Mucosa of rectum (tissue), 2 donors: ENCODE data around the gene KCNT2.

Experiments
- H3K27ac ChIP-seq, 2 donors: one replicate each; pipeline ENCODE4 v1.7.0; 2013; ENCODE audit warnings: inconsistent platforms in 2 of 2, low read depth in 2 of 2, low read length in 2 of 2
- H3K27me3 ChIP-seq, 2 donors: one replicate each; pipeline ENCODE4 v1.7.0; 2013; ENCODE audit warnings: low read length in 2 of 2; ENCODE audit not compliant: control insufficient read depth in 2 of 2, insufficient read depth in 2 of 2
- H3K36me3 ChIP-seq, 2 donors: one replicate each; pipeline ENCODE4 v1.7.0; 2013; ENCODE audit warnings: low read length in 2 of 2; ENCODE audit not compliant: control insufficient read depth in 2 of 2, insufficient read depth in 2 of 2
- H3K4me1 ChIP-seq, 2 donors: one replicate each; pipeline ENCODE4 v1.7.0; 2013; ENCODE audit warnings: low read length in 2 of 2, mild to moderate bottlenecking in 1 of 2; ENCODE audit not compliant: control insufficient read depth in 2 of 2, insufficient read depth in 2 of 2
- H3K4me3 ChIP-seq, 2 donors: one replicate each; pipeline ENCODE4 v1.7.0; 2013; ENCODE audit warnings: low read length in 2 of 2
- H3K9ac ChIP-seq, 2 donors: one replicate each; pipeline ENCODE4 v1.7.0; 2013; ENCODE audit warnings: low read length in 2 of 2, low read depth in 1 of 2, mild to moderate bottlenecking in 1 of 2
- H3K9me3 ChIP-seq, 2 donors: one replicate each; pipeline ENCODE4 v1.7.0; 2013; ENCODE audit warnings: low read length in 2 of 2; ENCODE audit not compliant: control insufficient read depth in 2 of 2
- donor health status: healthy.
- donor health status: Normal muscosa, but diverticular disease.

KCNT2 gene

DNA sequence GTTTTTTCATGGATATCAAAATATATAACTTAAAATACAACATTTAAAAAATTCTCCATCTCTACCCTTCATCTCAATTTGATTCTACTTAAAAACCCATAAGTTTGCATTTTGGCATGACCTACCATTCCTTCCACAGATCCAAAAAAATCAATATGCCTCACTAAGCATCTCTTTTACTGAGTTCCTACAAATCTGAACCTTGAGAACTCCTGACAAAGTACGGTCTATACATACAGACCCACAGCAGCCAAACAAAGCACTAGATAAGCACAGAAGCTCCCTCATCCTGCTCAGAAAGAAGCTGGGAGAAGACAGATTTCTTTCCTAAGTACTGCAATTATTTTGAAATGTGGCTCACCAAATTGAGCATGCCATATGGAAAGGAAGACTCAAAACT lies 167.5 kb downstream of the KCNT2 start:
- no peak overlapping the region for H3K27ac ChIP-seq
- H3K36me3 ChIP-seq: no peaks in the 10 kb centered on the region
- H3K4me1 ChIP-seq: no peaks in the 10 kb centered on the region
- no peaks in the 10 kb centered on the region for H3K27me3 ChIP-seq
- no peak overlapping the region for H3K4me3 ChIP-seq
- no peak overlapping the region for H3K9ac ChIP-seq
- H3K9me3 ChIP-seq: no peaks in the 10 kb centered on the region

DNA sequence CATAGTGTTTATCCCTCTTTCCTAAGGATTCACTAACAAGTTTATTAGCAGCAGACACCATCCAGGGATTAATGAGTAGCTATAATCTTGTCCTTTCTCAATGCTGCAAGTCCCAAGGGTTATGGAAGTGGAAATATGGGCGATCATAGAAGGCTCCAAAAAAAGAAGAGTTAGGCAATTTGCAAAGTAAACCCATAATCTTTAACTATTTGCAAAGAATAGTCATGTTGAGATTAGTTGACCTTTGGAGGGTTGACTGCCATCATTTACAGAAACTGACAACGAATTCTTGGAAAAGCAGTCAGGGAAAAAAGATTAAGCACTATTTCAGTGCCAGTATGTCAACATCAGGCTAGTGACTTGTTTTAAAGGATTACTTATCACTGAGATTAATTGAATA lies 169.9 kb downstream of the KCNT2 start:
- H3K9ac ChIP-seq: no peak overlapping the region
- no peak overlapping the region for H3K4me3 ChIP-seq
- H3K27me3 ChIP-seq: no peaks in the 10 kb centered on the region
- no peak overlapping the region for H3K27ac ChIP-seq
- H3K9me3 ChIP-seq: no peaks in the 10 kb centered on the region
- H3K4me1 ChIP-seq: no peaks in the 10 kb centered on the region
- no peaks in the 10 kb centered on the region for H3K36me3 ChIP-seq

DNA sequence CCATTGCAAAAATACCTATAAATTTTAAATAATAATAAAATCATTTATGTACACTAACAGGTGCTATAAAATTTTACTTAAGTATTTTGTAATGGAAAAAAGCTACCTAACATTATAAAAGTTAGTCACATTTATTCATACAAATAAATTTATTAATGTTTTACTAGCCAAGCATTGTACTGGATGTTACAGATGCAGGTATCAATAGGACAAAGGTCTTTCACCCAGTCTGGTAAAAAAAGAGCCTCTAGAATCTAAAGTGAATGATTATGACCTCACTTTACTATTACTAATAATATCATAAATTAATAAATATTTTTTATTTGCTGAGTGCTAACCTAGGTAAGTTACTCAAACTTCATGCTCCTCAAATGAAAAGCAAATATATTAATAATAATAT lies 170.6 kb downstream of the KCNT2 start:
- Histone ChIP-seq H3K4me3 (no peak overlapping the region), H3K4me1 (no peaks in the 10 kb centered on the region), H3K36me3 (no peaks in the 10 kb centered on the region), H3K9me3 (no peaks in the 10 kb centered on the region), H3K9ac (no peak overlapping the region), H3K27me3 (no peaks in the 10 kb centered on the region), H3K27ac (no peak overlapping the region)

DNA sequence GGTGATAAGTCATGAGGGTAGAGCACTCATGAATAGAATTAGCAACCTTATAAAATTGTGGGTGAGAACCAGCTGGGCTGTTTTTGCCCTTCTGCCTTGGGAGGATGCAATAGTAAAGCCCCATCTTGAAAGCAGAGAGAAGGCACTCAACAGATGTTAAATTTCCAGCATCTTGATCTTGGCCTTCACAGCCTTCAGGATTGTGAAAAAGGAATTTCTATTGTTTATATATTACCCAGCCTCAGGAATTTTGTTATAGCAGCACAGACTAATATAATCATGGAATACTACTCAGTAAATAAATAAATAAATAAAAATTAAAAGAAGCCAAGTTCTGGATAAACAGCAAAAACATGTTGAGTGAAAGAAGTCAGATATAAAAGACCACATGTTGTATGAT lies 175.2 kb downstream of the KCNT2 start:
- Histone ChIP-seq H3K9me3 (no peaks in the 10 kb centered on the region), H3K9ac (no peak overlapping the region), H3K36me3 (no peaks in the 10 kb centered on the region)

DNA sequence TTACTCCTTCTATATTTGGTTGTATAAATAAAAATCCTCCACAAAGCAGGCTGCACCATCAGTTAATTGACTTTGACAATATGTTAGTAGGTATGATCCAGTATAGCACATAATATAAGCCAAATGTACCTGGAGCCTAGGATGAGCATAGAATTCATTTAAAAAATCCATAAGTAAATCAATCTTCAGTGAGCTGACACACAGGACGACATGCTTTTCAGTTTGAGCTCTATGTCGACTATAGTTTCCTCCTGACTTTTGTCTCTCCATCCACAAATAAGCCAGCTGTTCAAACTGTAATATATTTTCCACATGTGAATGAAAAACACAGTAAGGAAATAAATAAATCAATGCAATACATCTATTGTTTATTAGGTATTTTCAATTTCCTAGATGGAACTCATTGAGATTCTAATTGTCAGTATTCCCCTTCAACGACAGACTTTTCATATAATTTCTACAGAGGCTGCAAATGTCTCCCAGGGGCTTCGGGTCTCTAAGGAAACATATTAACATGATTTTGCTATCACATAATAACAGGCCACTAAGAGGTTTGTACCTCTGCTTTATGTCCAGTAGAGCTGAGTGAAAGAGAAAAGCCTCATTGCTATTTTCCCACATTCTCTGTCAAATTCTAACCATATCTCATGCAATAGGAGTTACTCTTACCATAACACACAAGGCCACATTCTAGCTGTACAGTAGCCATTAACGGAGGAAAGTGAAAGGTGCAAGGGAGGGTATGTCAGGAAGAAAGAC lies 180.1 kb downstream of the KCNT2 start:
- Histone ChIP-seq H3K27me3 (no peaks in the 10 kb centered on the region), H3K4me3 (no peak overlapping the region), H3K27ac (no peak overlapping the region), H3K4me1 (no peaks in the 10 kb centered on the region), H3K36me3 (no peaks in the 10 kb centered on the region), H3K9ac (no peak overlapping the region), H3K9me3 (no peaks in the 10 kb centered on the region)

More for the DNA sequence above, 175.2 kb downstream of the KCNT2 start:
- no peak overlapping the region for H3K27ac ChIP-seq
- no peaks in the 10 kb centered on the region for H3K4me1 ChIP-seq
- H3K27me3 ChIP-seq: no peaks in the 10 kb centered on the region
- no peak overlapping the region for H3K4me3 ChIP-seq

DNA sequence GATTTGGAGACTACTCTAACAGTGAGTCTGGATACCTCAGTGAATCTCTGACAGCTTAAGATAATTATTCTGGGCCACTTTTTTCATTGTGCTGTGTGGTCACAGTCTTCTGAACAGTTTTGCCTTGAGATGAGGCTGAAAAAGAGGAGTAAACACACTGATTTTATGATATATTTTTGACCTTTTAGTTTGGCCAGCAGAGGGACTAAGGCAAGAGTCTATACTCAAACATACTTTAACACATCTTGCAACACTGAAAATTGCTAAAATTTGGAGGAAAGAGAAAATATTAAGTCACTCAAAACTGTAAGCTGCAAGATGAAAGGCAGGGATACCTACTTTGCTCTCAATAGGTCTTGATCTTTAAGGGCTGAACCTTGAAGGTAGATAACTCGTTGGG lies 182.7 kb downstream of the KCNT2 start:
- Histone ChIP-seq H3K27me3 (no peaks in the 10 kb centered on the region), H3K36me3 (no peaks in the 10 kb centered on the region), H3K4me3 (no peak overlapping the region), H3K4me1 (no peaks in the 10 kb centered on the region), H3K27ac (no peak overlapping the region), H3K9me3 (no peaks in the 10 kb centered on the region), H3K9ac (no peak overlapping the region)

DNA sequence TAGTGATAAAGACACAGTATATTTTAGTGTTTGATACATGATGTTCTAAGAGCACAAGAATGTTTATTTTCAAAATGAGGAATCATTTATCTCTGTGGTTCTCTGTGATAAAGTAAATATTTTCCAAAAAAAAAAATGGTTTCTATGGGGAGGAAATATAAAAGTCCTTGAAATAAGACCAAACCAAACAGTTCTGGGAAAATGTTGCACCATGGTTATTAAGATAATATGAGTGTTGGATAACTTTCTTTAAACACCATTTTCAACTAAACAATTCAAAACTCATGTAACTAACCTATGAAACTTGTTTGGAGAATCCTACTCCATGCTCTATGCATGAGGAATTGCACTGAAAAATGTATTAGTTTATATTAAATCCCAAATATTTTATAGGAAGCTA lies 184.6 kb downstream of the KCNT2 start:
- Histone ChIP-seq H3K9me3 (no peaks in the 10 kb centered on the region), H3K9ac (no peak overlapping the region), H3K36me3 (no peaks in the 10 kb centered on the region), H3K4me3 (no peak overlapping the region), H3K27me3 (no peaks in the 10 kb centered on the region), H3K4me1 (no peaks in the 10 kb centered on the region), H3K27ac (no peak overlapping the region)

DNA sequence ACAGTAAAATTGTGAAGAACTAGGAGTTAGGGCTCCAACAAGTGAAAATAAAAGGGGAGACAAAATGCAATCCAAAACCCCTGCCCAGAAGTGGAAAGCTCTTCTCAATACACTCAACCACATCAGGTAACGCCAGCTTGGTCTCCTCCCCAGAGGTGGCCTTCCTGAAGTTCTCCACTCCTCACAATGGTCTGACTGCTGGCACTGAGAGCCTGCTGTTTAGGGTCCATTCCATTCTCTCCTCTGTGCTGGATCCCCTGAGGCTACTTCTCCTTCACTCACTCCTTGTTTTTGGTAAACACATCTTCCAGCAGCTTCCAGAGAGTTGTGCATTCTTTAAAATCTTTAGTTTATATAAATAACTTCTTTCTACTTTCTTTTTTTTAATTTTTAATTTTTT lies 189.5 kb downstream of the KCNT2 start:
- H3K4me3 ChIP-seq: no peak overlapping the region
- H3K27me3 ChIP-seq: no peaks in the 10 kb centered on the region
- H3K9ac ChIP-seq: no peak overlapping the region
- H3K27ac ChIP-seq: no peak overlapping the region
- H3K36me3 ChIP-seq: no peaks in the 10 kb centered on the region
- no peaks in the 10 kb centered on the region for H3K4me1 ChIP-seq
- H3K9me3 ChIP-seq: no peaks in the 10 kb centered on the region

DNA sequence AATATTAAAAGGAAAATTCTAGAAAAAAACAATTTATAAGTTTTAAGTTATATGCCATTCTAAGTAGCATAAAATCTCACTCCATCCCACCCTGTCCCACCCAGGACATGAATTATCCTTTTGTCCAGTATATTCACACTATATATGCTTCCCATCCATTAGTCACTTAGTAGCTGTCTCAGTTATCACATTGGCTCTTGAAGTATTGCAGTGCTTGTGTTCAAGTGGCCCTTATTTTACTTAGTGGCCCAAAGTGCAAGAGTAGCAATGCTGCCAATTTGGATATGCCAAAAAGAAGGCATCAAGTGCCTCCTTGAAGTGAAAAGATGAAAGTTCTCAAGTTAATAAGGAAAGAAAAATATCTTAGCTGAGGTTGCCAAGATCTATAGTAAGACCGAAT lies 192.3 kb downstream of the KCNT2 start:
- no peaks in the 10 kb centered on the region for H3K36me3 ChIP-seq
- no peaks in the 10 kb centered on the region for H3K27me3 ChIP-seq
- H3K9ac ChIP-seq: no peak overlapping the region
- no peaks in the 10 kb centered on the region for H3K9me3 ChIP-seq
- no peak overlapping the region for H3K4me3 ChIP-seq
- no peaks in the 10 kb centered on the region for H3K4me1 ChIP-seq
- H3K27ac ChIP-seq: no peak overlapping the region

DNA sequence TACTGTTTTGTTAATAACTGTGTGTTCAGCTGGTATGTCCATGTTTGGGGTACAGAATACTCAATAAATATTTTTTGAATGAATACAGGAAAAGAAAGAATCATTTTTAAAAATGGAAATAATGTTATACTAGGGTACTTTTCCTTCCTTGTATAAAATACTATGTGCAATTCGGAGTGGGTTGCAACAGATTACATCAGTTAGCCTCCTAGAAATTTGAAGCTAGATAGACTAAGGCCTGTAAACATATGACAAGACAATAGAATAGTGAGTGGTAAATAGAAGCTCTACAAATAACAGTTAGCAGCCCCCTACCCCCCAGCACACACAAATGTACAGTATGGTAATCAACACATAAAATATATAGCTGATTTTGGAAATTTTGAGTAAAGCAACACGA lies 195.9 kb downstream of the KCNT2 start:
- no peak overlapping the region for H3K27ac ChIP-seq
- no peaks in the 10 kb centered on the region for H3K36me3 ChIP-seq
- no peak overlapping the region for H3K9ac ChIP-seq
- H3K9me3 ChIP-seq: no peaks in the 10 kb centered on the region
- no peak overlapping the region for H3K4me3 ChIP-seq
- H3K27me3 ChIP-seq: no peaks in the 10 kb centered on the region
- peaks cover 0 to 2% of the 10 kb centered on the region in 2 donors for H3K4me1 ChIP-seq

DNA sequence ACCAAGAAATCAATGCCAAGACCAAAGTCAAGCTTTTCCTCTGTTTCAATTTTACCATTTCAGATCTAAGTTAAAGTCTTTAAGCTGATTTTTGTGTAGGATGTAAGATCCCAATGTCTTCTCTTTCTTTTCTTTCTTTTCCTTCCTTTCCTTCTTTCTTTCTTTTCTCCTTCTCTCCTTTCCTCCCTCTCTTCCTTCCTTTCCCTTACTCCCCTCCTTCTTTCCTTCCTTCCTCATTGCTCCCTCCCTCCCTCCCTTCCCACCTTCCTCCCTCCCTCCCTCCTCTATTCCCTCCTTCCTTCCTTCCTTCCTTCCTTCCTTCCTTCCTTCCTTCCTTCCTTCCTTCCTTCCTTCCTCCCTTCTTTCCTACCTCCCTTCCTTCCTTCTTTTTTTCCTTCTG lies 197.5 kb downstream of the KCNT2 start:
- no peaks in the 10 kb centered on the region for H3K36me3 ChIP-seq
- no peaks in the 10 kb centered on the region for H3K9me3 ChIP-seq
- no peak overlapping the region for H3K27ac ChIP-seq
- no peak overlapping the region for H3K9ac ChIP-seq
- H3K27me3 ChIP-seq: no peaks in the 10 kb centered on the region
- no peak overlapping the region for H3K4me3 ChIP-seq
- H3K4me1 ChIP-seq: peaks cover 0 to 2% of the 10 kb centered on the region in 2 donors
